ENCODE data around the gene WDR37.

GRCh38 chr10:1130226-1130625 is 74.0 kb downstream of the WDR37 start:
- no peak for TF ChIP-seq POLR2AphosphoS5 (IDR thresholded peaks at IDR 0.05; ENCODE audit: low read depth, low read length)
- no peak for TF ChIP-seq POLR2A (IDR thresholded peaks at IDR 0.05; ENCODE audit: low read depth, low read length)
